Endodermal cell (in vitro differentiated cells): Measurements from ENCODE around the gene CPZ. TPM values are rescaled to one million over a fixed set of nuclear protein-coding genes. Genes with fewer than 3 reads are reported as not detected.

Source experiments
- DNase-seq: peaks from one replicate; pipeline ENCODE4 v3.0.0-alpha.2; 2017
- H3K27ac ChIP-seq: 2 replicates; pipeline ENCODE4 v1.5.1; 2013; ENCODE audit warnings: mild to moderate bottlenecking, low read depth, low read length, moderate library complexity
- H3K27me3 ChIP-seq: 2 replicates; pipeline ENCODE4 v1.6.1; 2013; ENCODE audit warnings: mild to moderate bottlenecking, low read length, moderate library complexity; ENCODE audit not compliant: insufficient read depth, control insufficient read depth, poor library complexity, severe bottlenecking
- H3K36me3 ChIP-seq: 2 replicates; pipeline ENCODE4 v1.7.0; 2013; ENCODE audit warnings: mild to moderate bottlenecking, low read length, moderate library complexity; ENCODE audit not compliant: control insufficient read depth, insufficient read depth
- H3K4me1 ChIP-seq: one replicate; pipeline ENCODE4 v1.7.0; 2013; ENCODE audit warnings: low read length; ENCODE audit not compliant: control insufficient read depth, insufficient read depth
- H3K4me3 ChIP-seq: 2 replicates; pipeline ENCODE4 v1.5.1; 2013; ENCODE audit warnings: mild to moderate bottlenecking, low read length, moderate library complexity
- H3K9ac ChIP-seq: 2 replicates; pipeline ENCODE4 v1.6.1; 2013; ENCODE audit warnings: mild to moderate bottlenecking, low read length, moderate library complexity; ENCODE audit not compliant: poor library complexity, severe bottlenecking; ENCODE audit errors: extremely low read depth
- H3K9me3 ChIP-seq: 2 replicates; pipeline ENCODE4 v1.6.1; 2013; ENCODE audit warnings: mild to moderate bottlenecking, low read length, moderate library complexity; ENCODE audit not compliant: control insufficient read depth
- H3K27ac Mint-ChIP-seq: 2 replicates; pipeline ENCODE4 v1.8.0; 2020; ENCODE audit warnings: mixed read lengths
- H3K27me3 Mint-ChIP-seq: 2 replicates; pipeline ENCODE4 v1.8.0; 2021; ENCODE audit warnings: mild to moderate bottlenecking, mixed read lengths; ENCODE audit not compliant: insufficient read depth
- H3K36me3 Mint-ChIP-seq: 2 replicates; pipeline ENCODE4 v1.8.0; 2020; ENCODE audit warnings: low read depth, mixed read lengths
- H3K4me1 Mint-ChIP-seq: 2 replicates; pipeline ENCODE4 v1.8.0; 2020; ENCODE audit warnings: mixed read lengths
- H3K4me3 Mint-ChIP-seq: 2 replicates; pipeline ENCODE4 v1.8.0; 2020; ENCODE audit warnings: mild to moderate bottlenecking, moderate library complexity, mixed read lengths
- H3K9me3 Mint-ChIP-seq: 2 replicates; pipeline ENCODE4 v1.8.0; 2020; ENCODE audit warnings: mild to moderate bottlenecking, mixed read lengths
- CTCF ChIP-seq: fragments of 200-600 bp; sonication (generic); conservative IDR thresholded peaks from 2 replicates; pipeline ENCODE4 v1.5.0; 2021; ENCODE audit warnings: antibody characterized with exemption, mild to moderate bottlenecking
- WGBS, 2 experiments: methylation state at CpG; one replicate each; pipeline versions ENCODE4 v1.1.5 to v1.1.7; 2013; ENCODE audit warnings: missing lambda C conversion rate in 2 of 2, mixed read lengths in 1 of 2; ENCODE audit not compliant: insufficient coverage in 1 of 2, insufficient read length in 1 of 2; 5-methylcytosine and 5-hydroxymethylcytosine counted together
- total RNA-seq, 2 donors: library from RNA; stranded (reverse); fragmentation: NEBNext Ultra II Directional in 1 of 2; extraction: Animal tissue kit (Norgen Biotek cat#: 25700) in 1 of 2; gene quantifications; 2 replicates in 1 of 2; 3 replicates in 1 of 2; pipeline ENCODE4 v1.2.1, GENCODE V29; 2021

CPZ gene
- total RNA-seq, 2 donors from 2014 or later = 23.9 to 33.6 TPM

DNA sequence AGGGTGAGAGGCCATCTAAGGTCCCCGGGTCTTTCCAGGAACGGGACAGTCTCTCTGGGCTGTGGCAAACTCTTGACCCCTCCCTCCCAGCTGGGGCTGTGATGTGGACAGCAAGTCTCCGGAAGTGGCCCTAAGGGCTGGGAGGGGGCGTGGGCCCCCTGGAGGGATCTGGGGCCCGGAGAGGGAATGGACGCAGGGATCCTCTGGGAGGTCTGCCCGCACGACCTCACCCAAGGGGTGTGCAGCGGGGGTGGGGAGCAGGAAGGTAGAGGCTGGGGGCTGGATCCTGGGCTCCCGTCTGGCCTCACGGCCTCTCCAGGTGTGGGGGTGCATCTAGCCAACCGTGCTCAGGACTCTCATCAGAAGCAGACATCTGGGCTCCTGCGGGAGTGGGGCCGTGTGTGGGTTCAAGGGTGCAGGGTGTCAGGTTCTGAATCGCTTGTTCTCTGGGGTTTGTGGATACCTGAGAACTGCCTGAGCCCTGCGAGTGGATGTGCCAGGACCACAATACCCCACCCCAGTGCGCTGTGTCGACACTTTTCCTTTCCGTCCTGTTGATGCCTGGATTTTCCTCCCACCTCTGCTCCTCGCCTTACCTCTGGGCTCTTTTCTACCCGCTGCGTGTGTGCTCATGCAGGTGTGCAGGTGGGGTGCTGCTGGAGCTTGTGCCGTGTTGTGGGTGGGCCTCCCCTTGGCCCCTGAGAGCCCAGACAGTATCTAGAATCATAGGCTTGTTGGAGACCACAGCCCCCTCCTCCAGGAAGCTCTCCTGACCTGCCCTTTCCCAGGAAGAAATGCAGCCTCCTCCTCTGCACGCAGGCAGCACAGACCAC is 915 bp downstream of the CPZ start:
- TF ChIP-seq CTCF = no peak
- Mint-ChIP-seq H3K4me1 (peaks cover 17% of the 10 kb centered on the region), H3K9me3 (no peaks in the 10 kb centered on the region), H3K27ac (no peak overlapping the region), H3K4me3 (peak overlapping the region; percentile 64), H3K27me3 (peaks cover 28% of the 10 kb centered on the region), H3K36me3 (no peaks in the 10 kb centered on the region)
- Histone ChIP-seq H3K4me1 (no peaks in the 10 kb centered on the region), H3K9me3 (no peaks in the 10 kb centered on the region), H3K27ac (no peak overlapping the region), H3K36me3 (peaks cover 7% of the 10 kb centered on the region), H3K9ac (peak overlapping the region; percentile 25), H3K4me3 (peak overlapping the region; percentile 78), H3K27me3 (peaks cover 6% of the 10 kb centered on the region)
- WGBS, 2 experiments = 50 to 57% methylated on average over 6 to 24 of the region's 24 CpGs
- peak; percentile 75 for DNase-seq

- peak overlapping the region; percentile 78 for H3K4me3 ChIP-seq
- 75 to 79% methylated on average over 16 to 24 of the region's 24 CpGs for WGBS, 2 experiments
- H3K4me1 Mint-ChIP-seq = peaks cover 17% of the 10 kb centered on the region
Measured at GRCh38 chr4:8594097-8595038, 1.8 kb downstream of the CPZ start.

More at GRCh38 chr4:8594097-8595038, 1.8 kb downstream of the CPZ start:
- peak; percentile 90 for TF ChIP-seq CTCF
- peak; percentile 89 for DNase-seq
- Mint-ChIP-seq H3K9me3 (no peaks in the 10 kb centered on the region), H3K4me3 (peak overlapping the region; percentile 64), H3K27me3 (peaks cover 28% of the 10 kb centered on the region), H3K27ac (no peak overlapping the region), H3K36me3 (peaks cover 3% of the 10 kb centered on the region)
- no peak overlapping the region for H3K27ac ChIP-seq
- no peak overlapping the region for H3K9ac ChIP-seq
- peaks cover 6% of the 10 kb centered on the region for H3K27me3 ChIP-seq
- H3K4me1 ChIP-seq = no peaks in the 10 kb centered on the region
- no peaks in the 10 kb centered on the region for H3K9me3 ChIP-seq
- peaks cover 7% of the 10 kb centered on the region for H3K36me3 ChIP-seq
